Measurements from ENCODE around the gene GNAI2.

Gene GNAI2

DNA sequence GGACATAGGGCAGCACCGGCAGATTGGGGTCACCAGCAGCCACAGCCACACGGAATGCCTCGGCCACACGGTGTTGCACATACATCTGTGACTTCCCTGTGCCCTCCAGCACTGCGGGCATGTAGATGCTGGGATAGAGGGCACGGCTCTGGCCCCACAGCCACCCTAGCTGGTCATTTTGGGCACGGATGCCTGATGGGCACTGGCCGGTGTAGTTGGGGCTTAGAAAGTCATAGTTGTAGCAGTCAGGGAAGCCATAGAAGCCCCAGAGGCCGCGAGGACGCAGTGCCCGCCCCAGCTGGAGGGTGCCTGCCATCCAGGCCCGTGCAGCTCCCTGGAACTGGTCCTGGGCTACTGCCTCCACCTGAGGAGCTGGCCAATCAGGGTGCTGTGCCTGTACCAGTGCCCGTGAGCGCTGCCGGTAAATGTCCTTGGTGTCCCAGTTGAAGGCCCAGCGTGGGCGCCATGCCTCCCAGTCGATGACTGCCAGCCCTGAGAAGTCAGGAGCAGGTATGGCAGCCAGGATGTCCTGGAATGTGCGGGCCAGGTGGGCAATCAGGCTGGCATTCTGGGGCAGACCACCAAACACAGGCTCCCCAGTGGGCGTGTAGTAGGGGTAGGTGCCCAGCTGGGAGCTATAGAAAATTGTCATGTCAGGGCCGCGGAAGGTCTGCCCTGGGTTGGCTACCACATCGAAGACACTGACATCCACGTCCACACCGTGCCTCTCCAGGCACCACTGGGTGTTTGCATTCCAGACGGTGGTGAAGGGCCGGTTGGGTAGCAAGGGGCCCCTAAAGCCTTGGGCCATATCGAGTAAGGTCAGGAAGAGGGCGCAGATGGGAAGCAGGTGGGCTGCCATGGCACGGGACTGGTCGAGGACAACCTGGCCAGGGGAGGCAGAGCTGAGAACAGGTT is 66.3 kb downstream of the GNAI2 start:
- H3K27ac ChIP-seq (ENCODE audit: low read depth, low read length): no peak overlapping the region; the same call in 1 of the 2 replicates
- no peak overlapping the region for H3K9ac ChIP-seq (ENCODE audit: low read depth, low read length)
- no peaks in the 10 kb centered on the region for H3K36me3 ChIP-seq (ENCODE audit: insufficient read depth, low read length)
- WGBS: 94% methylated on average over 32 of the region's 32 CpGs
- H3K27me3 ChIP-seq (ENCODE audit: insufficient read depth, low read length): no peaks in the 10 kb centered on the region
- no peak overlapping the region for H3K4me3 ChIP-seq (ENCODE audit: low read length)
- H3K9me3 ChIP-seq (ENCODE audit: insufficient read depth, low read depth, low read length): 0 out of 2 replicates have a peak, but pooled peaks cover 6% of the 10 kb centered on the region
- H3K4me1 ChIP-seq (ENCODE audit: insufficient read depth, low read length): peaks cover 12% of the 10 kb centered on the region; the same call in 1 of the 2 replicates

- peak within 1 kb of the TSS; percentile 19 for H3K4me3 ChIP-seq (ENCODE audit: low read length)
- no peaks in the 10 kb centered on the region for H3K27me3 ChIP-seq (ENCODE audit: insufficient read depth, low read length)
- no peaks in the 10 kb centered on the region for H3K36me3 ChIP-seq (ENCODE audit: insufficient read depth, low read length)
- H3K27ac ChIP-seq (ENCODE audit: low read depth, low read length): peak within 1 kb of the TSS; percentile 73; the same call in 1 of the 2 replicates
- WGBS: 67% methylated on average over 14 of the region's 14 CpGs
- no peak within 1 kb of the TSS for H3K9ac ChIP-seq (ENCODE audit: low read depth, low read length)
- H3K9me3 ChIP-seq (ENCODE audit: insufficient read depth, low read depth, low read length): peaks cover 11% of the 10 kb centered on the region; the same call in 1 of the 2 replicates
- H3K4me1 ChIP-seq (ENCODE audit: insufficient read depth, low read length): peaks cover 12% of the 10 kb centered on the region; the same call in 1 of the 2 replicates
These were observed 67.2 kb downstream of the GNAI2 start, which contains the start of gene HYAL1 for GRCh38 chr3:50303013-50303815. Gene HYAL1, minus strand, starts transcription at chr3:50303574. Its CDS starts 618 bp downstream, at chr3:50302956.

GRCh38 chr3:50304601-50305000 is 68.6 kb downstream of the GNAI2 start:
- Histone ChIP-seq H3K4me1 (ENCODE audit: insufficient read depth, low read length) (peaks cover 12% of the 10 kb centered on the region; the same call in 1 of the 2 replicates), H3K9me3 (ENCODE audit: insufficient read depth, low read depth, low read length) (peaks cover 22% of the 10 kb centered on the region), H3K9ac (ENCODE audit: low read depth, low read length) (no peak overlapping the region), H3K4me3 (ENCODE audit: low read length) (no peak overlapping the region), H3K36me3 (ENCODE audit: insufficient read depth, low read length) (peaks cover 3% of the 10 kb centered on the region; the same call in 1 of the 2 replicates), H3K27ac (ENCODE audit: low read depth, low read length) (no peak overlapping the region), H3K27me3 (ENCODE audit: insufficient read depth, low read length) (no peaks in the 10 kb centered on the region)

All from HUES64 (cell line).